WTC11 (cell line): ENCODE data around the gene LGMN.
"Not testable (repeated sequence)": the region's sequence is repeated elsewhere in the genome, so short reads cannot be mapped to it uniquely, and the experiment has no call there.

Experiments used
- CREB1 ChIP-seq: sonication (generic); formaldehyde crosslinking; IDR thresholded peaks from 2 replicates; pipeline ENCODE4 v1.8.0; 2023; ENCODE audit warnings: mild to moderate bottlenecking, missing genetic modification reagents
- FOXK1 ChIP-seq: sonication (generic); formaldehyde crosslinking; IDR thresholded peaks from 2 replicates; pipeline ENCODE4 v1.8.0; 2022; ENCODE audit warnings: mild to moderate bottlenecking, moderate library complexity, missing genetic modification reagents
- JUN ChIP-seq: sonication (generic); formaldehyde crosslinking; IDR thresholded peaks from 2 replicates; pipeline ENCODE4 v1.8.0; 2023; ENCODE audit warnings: mild to moderate bottlenecking, missing genetic modification reagents
- MYBL2 ChIP-seq: sonication (generic); formaldehyde crosslinking; IDR thresholded peaks from 2 replicates; pipeline ENCODE4 v1.8.1; 2023; ENCODE audit warnings: mild to moderate bottlenecking, moderate library complexity, missing genetic modification reagents
- NFYB ChIP-seq: sonication (generic); formaldehyde crosslinking; conservative IDR thresholded peaks from 2 replicates; pipeline ENCODE4 v1.8.0; 2022; ENCODE audit warnings: low read depth, missing genetic modification reagents
- NR2C2 ChIP-seq: sonication (generic); formaldehyde crosslinking; IDR thresholded peaks from 2 replicates; pipeline ENCODE4 v1.8.0; 2022; ENCODE audit warnings: mild to moderate bottlenecking, missing genetic modification reagents
- PREB ChIP-seq: sonication (generic); formaldehyde crosslinking; IDR thresholded peaks from 2 replicates; pipeline ENCODE4 v1.8.1; 2022; ENCODE audit warnings: mild to moderate bottlenecking, missing genetic modification reagents, moderate library complexity, borderline replicate concordance
- SMAD4 ChIP-seq: sonication (generic); formaldehyde crosslinking; IDR thresholded peaks from 2 replicates; pipeline ENCODE4 v1.8.0; 2022; ENCODE audit warnings: mild to moderate bottlenecking, missing genetic modification reagents
- ZBTB43 ChIP-seq: sonication (generic); formaldehyde crosslinking; IDR thresholded peaks from 2 replicates; pipeline ENCODE4 v1.8.1; 2023; ENCODE audit warnings: mild to moderate bottlenecking, missing genetic modification reagents
- TF ChIP-seq, protein P1 (sequence below): fragments of 200-600 bp; IDR thresholded peaks from 2 replicates; pipeline ENCODE4 v1.8.0; 2022; ENCODE audit warnings: antibody characterized with exemption
- TF ChIP-seq, protein P2 (sequence below): fragments of 250-450 bp; sonication (Bioruptor Pico); conservative IDR thresholded peaks from 2 replicates; pipeline ENCODE4 v1.9.0; 2021; ENCODE audit warnings: mild to moderate bottlenecking
- TF ChIP-seq, protein P3 (sequence below): sonication (generic); formaldehyde crosslinking; IDR thresholded peaks from 2 replicates; pipeline ENCODE4 v1.8.1; 2022; ENCODE audit warnings: mild to moderate bottlenecking, moderate library complexity, missing genetic modification reagents
- TF ChIP-seq, protein P4 (sequence below): sonication (generic); formaldehyde crosslinking; IDR thresholded peaks from 2 replicates; pipeline ENCODE4 v1.8.0; 2022; ENCODE audit warnings: mild to moderate bottlenecking, missing genetic modification reagents

GRCh38 chr14:92680330-92680729, 68.1 kb downstream of the LGMN start:
- TF ChIP-seq, protein P1, sequence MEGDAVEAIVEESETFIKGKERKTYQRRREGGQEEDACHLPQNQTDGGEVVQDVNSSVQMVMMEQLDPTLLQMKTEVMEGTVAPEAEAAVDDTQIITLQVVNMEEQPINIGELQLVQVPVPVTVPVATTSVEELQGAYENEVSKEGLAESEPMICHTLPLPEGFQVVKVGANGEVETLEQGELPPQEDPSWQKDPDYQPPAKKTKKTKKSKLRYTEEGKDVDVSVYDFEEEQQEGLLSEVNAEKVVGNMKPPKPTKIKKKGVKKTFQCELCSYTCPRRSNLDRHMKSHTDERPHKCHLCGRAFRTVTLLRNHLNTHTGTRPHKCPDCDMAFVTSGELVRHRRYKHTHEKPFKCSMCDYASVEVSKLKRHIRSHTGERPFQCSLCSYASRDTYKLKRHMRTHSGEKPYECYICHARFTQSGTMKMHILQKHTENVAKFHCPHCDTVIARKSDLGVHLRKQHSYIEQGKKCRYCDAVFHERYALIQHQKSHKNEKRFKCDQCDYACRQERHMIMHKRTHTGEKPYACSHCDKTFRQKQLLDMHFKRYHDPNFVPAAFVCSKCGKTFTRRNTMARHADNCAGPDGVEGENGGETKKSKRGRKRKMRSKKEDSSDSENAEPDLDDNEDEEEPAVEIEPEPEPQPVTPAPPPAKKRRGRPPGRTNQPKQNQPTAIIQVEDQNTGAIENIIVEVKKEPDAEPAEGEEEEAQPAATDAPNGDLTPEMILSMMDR: not testable (repeated sequence)
- TF ChIP-seq, protein P2, sequence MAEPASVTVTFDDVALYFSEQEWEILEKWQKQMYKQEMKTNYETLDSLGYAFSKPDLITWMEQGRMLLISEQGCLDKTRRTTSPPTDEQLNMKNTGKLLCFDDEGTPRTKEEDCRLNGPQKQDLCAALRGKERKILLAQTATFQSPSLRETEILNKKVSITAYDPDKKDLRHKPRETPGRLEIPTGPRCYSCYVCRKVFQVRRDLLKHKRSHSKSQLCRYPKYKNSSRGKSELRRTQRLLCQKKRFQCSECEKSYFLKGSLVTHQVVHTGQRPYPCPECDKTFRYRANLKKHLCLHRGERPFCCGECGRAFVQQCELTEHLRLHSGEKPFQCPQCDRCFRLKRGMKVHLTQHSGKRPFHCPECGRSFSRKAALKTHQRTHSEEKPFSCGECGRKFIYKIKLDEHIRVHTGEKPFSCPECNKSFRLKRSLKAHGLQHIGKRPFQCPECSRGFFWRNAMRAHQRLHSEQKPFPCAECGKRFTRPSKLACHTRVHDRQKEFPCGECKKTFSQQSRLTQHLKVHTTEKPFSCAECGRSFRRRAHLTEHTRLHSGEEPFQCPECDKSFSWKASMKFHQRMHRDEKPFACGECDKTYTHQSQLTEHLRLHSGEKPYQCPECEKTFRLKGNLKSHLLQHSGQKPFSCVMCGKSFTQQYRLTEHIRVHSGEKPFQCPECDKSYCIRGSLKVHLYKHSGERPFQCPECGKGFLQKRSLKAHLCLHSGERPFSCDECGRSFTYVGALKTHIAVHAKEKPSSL: not testable (repeated sequence)
- TF ChIP-seq SMAD4 (CRISPR knock-in tag); CREB1; NFYB (CRISPR knock-in tag); ZBTB43 (CRISPR knock-in tag); PREB (CRISPR knock-in tag); FOXK1; MYBL2; JUN (CRISPR knock-in tag); NR2C2 (CRISPR knock-in tag): not testable (repeated sequence)
- TF ChIP-seq, protein P3, sequence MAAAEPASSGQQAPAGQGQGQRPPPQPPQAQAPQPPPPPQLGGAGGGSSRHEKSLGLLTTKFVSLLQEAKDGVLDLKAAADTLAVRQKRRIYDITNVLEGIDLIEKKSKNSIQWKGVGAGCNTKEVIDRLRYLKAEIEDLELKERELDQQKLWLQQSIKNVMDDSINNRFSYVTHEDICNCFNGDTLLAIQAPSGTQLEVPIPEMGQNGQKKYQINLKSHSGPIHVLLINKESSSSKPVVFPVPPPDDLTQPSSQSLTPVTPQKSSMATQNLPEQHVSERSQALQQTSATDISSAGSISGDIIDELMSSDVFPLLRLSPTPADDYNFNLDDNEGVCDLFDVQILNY (CRISPR knock-in tag): not testable (repeated sequence)
- TF ChIP-seq, protein P4, sequence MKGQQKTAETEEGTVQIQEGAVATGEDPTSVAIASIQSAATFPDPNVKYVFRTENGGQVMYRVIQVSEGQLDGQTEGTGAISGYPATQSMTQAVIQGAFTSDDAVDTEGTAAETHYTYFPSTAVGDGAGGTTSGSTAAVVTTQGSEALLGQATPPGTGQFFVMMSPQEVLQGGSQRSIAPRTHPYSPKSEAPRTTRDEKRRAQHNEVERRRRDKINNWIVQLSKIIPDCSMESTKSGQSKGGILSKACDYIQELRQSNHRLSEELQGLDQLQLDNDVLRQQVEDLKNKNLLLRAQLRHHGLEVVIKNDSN (CRISPR knock-in tag): not testable (repeated sequence)
